Epidermal melanocyte (primary cell): ENCODE measurements around the gene MINAR1.

Source experiments
- DNase-seq: peaks from one replicate; pipeline ENCODE4 v3.0.0; 2011; ENCODE audit warnings: low spot score; ENCODE audit not compliant: insufficient read length

The MINAR1 gene

DNA sequence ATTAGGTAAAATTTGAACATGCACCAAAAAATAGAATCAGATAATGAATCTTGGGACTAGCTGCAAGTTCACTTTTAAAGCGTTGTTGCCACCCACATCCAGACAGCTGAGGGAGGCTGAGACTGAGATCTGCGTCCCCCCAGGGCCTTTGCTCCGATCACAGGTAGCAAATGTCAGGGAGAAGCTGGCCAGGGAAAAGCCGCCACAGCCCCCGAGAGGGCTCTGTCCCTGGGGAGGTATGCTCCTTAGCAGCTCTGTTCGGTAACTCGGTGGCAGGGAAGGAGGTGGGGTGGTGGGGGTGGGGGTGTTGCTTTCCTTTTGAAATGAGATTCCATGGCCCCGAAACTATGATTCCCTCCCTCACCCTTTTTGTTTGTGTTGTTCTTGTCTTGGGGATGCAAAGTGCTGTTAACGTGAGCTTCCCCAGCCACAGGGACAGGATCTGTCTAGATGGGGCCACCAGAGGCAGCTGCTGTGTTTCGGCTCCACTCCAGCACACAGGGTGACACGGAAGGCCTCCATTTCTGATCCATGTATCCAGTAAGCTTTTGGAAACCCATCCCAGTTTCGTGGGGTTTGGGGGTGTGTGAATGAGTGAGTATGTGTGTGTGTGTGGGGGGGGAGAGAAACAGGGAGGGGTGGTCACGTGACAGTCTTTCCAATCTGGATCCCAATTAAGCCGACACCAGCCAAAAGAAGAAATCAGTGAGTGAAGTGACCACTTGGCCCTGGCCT is 1.1 kb upstream of the MINAR1 start:
- DNase-seq = no peak

DNA sequence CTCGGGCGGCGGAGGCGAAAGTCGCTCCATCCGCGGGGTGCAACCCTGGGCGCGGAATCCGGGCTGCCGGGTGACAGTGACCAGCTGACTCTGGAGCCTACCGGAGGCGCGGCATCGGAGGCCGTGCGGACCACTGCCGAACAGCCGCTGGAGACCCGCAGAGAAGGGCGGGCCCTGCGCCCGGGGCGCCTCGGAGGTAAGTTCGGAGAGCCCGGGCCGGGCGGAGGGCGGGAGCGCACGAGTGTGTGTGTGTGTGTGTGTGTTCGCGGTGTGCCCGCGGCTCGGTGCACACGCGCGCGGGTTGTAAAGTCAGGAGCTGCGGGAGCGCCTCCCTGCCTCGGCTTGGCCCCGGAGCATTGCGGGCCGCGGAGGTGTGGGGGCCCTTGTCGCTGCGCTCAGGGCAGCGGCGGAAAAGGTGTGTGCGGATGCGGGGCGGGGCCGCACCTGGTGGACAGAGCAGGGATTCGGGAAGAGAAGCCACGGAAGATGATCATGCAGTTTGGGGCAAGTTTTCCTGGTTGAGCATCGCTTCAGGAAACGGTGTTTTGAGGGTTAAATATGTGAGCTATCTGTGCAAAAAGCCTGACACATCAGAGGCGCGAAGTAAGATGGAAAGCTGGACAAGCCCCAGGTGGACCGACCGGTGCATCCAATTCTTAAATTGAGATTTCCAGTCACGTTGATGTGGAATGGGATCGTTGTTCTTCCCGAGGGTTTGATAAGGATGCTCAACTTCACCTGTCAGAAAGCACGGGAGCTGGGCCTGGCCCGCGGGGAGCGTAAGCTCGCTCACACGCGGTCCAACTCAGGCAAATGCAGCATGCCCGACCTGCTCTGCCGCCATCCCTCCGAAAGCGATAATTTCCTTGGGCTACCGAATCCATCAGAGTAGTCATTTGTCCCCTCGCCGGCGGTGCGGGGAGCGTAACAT is 474 bp downstream of the MINAR1 start:
- DNase-seq = no peak

- DNase-seq = no peak
Measured at GRCh38 chr15:79433276-79433990, 1.3 kb downstream of the MINAR1 start.

GRCh38 chr15:79434361-79434760 is 2.2 kb downstream of the MINAR1 start:
- DNase-seq = no peak

GRCh38 chr15:79436037-79436780 is 4.1 kb downstream of the MINAR1 start:
- DNase-seq = no peak

DNA sequence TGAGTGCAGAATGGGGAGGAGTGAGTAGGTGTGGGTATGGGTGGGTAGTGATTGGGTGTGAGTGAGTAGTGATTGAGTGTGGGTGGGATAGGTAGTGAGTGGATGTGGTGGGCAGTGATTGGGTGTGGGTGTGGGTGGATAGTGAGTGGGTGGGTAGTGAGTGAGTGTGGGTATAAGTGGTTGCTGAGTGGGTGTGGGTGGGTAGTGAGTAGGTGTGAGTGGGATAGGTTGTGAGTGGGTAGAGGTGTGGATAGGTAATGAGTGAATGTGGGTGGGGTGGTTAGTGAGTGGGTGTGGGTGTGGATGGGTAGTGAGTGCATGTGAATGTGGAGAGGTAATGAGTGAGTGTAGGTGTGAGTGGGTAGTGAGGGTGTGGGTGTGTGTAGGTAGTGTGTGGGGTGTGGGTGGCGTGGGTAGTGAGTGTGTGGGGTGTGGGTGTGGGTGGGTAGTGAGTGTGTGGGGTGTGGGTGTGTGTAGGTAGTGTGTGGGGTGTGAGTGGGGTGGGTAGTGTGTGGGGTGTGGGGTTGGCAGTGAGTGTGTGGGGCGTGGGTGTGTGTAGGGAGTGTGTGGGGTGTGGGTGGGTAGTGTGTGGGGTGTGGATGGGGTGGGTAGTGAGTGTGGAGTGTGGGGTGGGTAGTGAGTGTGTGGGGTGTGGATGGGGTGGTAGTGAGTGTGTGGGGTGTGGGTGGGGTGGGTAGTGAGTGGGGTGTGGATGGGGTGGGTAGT is 5.3 kb downstream of the MINAR1 start:
- no peak for DNase-seq

DNA sequence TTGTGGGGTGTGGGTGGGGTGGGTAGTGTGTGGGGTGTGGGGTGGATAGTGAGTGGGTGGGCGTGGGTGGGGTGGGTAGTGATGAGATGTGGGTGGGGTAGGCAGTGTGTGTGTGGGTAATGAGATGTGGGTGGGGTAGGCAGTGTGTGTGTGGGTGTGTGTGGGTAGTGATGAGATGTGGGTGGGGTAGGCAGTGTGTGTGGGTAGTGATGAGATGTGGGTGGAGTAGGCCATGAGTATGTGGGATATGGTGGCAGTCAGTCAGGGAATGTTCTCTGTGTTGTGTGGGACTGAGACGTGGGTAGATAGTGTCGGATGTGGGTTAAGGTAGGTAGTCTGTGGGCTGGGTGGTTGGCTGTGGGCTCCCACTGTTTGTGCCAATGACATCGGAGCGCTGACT is 7.1 kb downstream of the MINAR1 start:
- no peak for DNase-seq

DNA sequence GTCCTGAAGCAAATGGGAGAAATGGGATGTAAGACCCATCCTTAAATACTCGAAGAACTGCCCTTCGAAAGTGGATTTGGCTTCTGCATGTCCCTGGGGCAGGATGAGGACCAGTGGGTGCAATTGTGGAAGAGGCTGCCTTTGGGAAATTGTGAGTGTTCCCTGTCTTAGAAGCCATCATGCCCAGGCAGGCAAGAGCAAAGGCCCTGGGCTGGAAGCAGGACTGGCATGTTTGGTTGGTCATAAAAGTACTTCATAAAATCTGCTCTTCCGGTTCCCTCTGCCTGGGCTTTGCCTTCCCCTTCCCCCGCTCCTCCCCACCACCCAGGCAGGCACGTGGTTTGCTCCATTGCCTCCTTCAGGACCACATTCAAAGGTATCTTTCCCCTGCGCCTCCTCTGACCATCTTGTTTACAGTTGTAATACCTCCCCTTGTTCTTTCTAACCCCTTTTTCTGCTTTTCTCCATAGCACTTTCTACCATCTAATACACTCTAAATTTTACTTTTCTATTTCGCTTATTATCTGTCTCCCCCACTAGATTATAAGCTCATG is 8.3 kb downstream of the MINAR1 start:
- no peak for DNase-seq

DNA sequence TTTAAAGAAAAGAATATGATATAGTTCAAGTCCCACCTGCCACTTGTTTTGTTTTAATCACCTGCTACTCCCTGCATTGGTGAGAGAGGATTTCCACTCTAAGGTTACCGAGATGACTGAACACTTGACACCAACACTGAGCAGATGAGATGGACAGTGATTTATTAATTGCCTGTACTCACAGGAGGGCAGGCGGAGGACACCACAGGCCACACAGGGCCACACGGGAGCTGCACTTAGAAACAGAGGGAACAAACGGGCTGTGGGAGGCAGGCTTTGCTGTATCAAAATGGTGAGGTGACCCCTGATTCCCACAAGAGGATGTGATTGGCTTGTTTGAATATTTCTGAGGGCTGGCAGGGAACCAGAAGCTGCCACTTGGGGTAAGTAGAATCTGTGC is 10.8 kb downstream of the MINAR1 start:
- DNase-seq = no peak

DNA sequence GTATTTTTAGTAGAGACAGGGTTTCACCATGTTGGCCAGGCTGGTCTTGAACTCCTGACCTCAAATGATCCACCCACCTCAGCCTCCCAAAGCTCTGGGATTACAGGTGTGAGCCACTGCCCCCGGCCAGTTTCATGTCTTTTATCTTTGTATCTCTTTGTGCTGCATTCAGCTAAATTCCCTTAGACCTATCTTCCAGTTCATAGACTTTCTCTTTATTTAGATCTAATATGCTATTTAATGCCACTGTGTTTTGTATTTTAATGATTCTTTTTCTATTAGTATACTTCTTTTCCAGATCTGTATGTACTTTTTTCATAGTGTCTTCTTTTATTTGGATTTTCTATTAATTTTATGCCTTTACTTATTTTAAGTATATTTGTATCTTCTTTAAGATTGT is 14.9 kb downstream of the MINAR1 start:
- DNase-seq = no peak

GRCh38 chr15:79450648-79451047 is 18.5 kb downstream of the MINAR1 start:
- DNase-seq = no peak

DNA sequence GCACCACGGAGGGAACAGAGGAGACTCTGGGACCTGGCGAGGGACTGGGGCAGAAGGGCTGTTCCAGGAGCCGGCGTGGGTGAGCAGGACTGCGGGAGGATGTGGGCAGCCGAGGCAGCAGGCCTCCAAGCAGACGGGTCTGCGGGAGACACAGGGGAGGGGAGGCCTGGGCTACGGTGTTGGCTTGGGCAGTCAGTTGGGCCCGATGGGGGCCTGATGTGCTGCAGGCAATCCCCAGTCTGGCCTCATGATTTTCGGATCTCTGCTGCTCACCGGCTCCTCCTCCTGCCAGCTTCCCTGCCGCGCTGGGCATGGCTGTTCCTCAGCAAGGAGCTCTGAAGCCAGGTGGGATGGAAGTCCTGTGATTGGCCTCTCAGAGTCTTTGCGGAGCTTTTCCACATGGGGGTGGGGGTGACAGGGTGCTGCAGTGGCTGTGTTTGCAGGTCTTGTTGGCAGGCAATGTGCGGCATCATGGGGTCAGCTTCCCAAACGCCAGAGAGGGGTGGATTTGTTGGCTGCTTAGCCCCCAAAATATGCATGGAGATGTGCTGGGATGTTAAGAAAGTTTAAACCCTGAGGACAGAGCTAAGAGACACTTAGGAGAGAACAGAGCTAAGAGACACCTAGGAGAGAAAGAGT is 19.3 kb downstream of the MINAR1 start:
- no peak for DNase-seq

- no peak for DNase-seq
Measured at GRCh38 chr15:79452244-79453051, 20.3 kb downstream of the MINAR1 start.

DNA sequence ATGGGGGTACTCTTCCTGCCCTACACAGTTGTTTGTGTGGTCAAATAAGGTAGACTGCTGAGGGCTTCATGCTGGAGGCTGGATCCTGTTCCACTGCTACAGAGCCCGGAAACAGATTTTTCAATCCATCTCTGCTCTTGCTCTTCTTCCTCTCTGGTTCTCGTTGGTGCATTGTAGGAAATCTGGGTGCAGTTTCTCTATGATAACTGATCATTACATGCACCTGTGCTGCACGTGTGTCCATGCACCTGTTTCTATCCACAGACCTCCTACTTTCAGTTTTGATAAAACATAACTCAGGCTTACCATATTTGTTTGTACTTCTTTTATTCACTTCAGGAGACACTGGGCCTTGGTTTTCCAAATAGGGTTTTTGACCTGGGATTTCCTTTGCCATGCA is 21.3 kb downstream of the MINAR1 start:
- DNase-seq = no peak

DNA sequence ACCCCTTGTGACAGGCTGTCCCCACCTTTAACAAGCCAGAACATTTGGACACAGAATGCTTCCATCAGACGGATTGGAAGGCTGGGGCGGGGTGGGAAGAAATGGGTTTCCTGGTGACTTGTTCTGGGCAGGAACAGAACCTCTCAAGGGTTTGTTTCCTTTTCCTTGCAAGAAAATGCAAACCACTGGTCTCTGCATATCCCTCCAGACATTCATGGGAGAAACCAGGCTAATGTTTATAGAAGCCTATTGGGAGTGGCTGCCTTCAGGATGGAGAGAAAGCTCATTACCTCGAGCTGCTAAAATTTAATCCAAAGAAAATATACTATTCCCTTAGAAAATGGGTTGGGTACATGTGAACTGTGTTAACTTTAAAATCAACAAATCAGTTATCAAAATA is 21.9 kb downstream of the MINAR1 start:
- DNase-seq = no peak

- DNase-seq = no peak
Measured at GRCh38 chr15:79455361-79455760, 23.2 kb downstream of the MINAR1 start.

DNA sequence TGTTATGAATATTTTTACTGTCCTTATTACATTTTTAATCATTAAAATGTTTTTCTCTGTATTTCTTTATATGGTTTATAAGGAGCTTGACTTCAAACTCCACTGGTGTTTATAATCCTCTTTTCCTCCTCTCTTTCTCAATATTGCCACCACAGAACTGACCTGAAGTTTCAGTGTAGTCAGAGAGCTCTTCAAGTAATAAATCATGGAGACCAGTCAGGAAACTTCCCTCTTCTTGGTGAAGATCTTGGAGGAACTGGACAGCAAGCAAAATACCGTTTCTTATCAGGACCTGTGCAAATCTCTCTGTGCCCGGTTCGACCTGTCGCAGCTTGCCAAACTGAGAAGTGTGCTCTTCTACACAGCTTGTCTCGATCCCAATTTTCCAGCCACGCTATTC is 23.8 kb downstream of the MINAR1 start:
- DNase-seq = no peak

DNA sequence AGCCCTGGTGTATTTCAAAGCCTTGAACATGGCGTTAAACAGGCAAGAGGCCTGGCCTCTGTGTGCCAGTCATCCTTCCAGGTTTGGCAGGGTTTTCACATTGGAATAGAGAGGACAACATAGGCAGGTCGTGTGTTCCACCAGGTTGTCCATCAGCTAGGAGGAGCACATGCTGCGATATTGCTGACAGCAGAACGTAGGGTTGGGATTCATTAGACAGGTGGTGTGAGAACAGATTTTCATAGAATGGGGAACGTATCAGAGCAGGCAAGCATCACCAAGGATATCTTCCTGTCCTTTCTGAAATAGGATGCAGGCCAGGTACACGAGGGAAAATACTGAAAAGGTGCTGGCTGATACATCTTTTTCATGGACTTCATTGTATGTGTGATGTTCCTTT is 26.4 kb downstream of the MINAR1 start:
- DNase-seq = no peak

GRCh38 chr15:79459666-79460065 is 27.5 kb downstream of the MINAR1 start:
- DNase-seq = no peak
